ENCODE measurements around the gene CACNA2D1. TPM values are rescaled to one million over a fixed set of nuclear protein-coding genes. Genes with fewer than 3 reads are reported as not detected.

Gene CACNA2D1
- total RNA-seq, 1 donor from 2014 or later, result 116 TPM

GRCh38 chr7:82106201-82106600 lies 337.4 kb downstream of the CACNA2D1 start:
- H3K27me3 ChIP-seq (ENCODE audit: control insufficient read depth in 3 of 3, insufficient read depth in 3 of 3, low read length in 3 of 3), result no peaks in the 10 kb centered on the region
- H3K9me3 ChIP-seq (ENCODE audit: control insufficient read depth in 3 of 3, low read length in 3 of 3), result no peaks in the 10 kb centered on the region
- H3K9ac ChIP-seq (ENCODE audit: low read depth in 1 of 3, low read length in 3 of 3), result no peak overlapping the region
- H3K4me1 ChIP-seq (ENCODE audit: control insufficient read depth in 3 of 3, insufficient read depth in 3 of 3, low read length in 3 of 3), result peaks cover 0 to 2% (median 0%) of the 10 kb centered on the region in 3 donors
- H3K4me3 ChIP-seq (ENCODE audit: low read length in 3 of 3), result no peak overlapping the region
- no peak overlapping the region for H3K27ac ChIP-seq (ENCODE audit: low read depth, low read length)
- H3K36me3 ChIP-seq (ENCODE audit: control insufficient read depth in 3 of 3, insufficient read depth in 3 of 3, low read length in 3 of 3), result no peaks in the 10 kb centered on the region

- no peak overlapping the region for H3K4me3 ChIP-seq (ENCODE audit: low read length in 3 of 3)
- peaks cover 0 to 2% (median 0%) of the 10 kb centered on the region in 3 donors for H3K4me1 ChIP-seq (ENCODE audit: control insufficient read depth in 3 of 3, insufficient read depth in 3 of 3, low read length in 3 of 3)
- H3K36me3 ChIP-seq (ENCODE audit: control insufficient read depth in 3 of 3, insufficient read depth in 3 of 3, low read length in 3 of 3), result no peaks in the 10 kb centered on the region
- no peaks in the 10 kb centered on the region for H3K9me3 ChIP-seq (ENCODE audit: control insufficient read depth in 3 of 3, low read length in 3 of 3)
- no peak overlapping the region for H3K9ac ChIP-seq (ENCODE audit: low read depth in 1 of 3, low read length in 3 of 3)
- H3K27me3 ChIP-seq (ENCODE audit: control insufficient read depth in 3 of 3, insufficient read depth in 3 of 3, low read length in 3 of 3), result no peaks in the 10 kb centered on the region
- H3K27ac ChIP-seq (ENCODE audit: low read depth, low read length), result no peak overlapping the region
These were observed 338.1 kb downstream of the CACNA2D1 start for GRCh38 chr7:82105463-82105862.

- no peak overlapping the region for H3K27ac ChIP-seq (ENCODE audit: low read depth, low read length)
- no peaks in the 10 kb centered on the region for H3K27me3 ChIP-seq (ENCODE audit: control insufficient read depth in 3 of 3, insufficient read depth in 3 of 3, low read length in 3 of 3)
- H3K4me1 ChIP-seq (ENCODE audit: control insufficient read depth in 3 of 3, insufficient read depth in 3 of 3, low read length in 3 of 3), result no peaks in the 10 kb centered on the region
- no peaks in the 10 kb centered on the region for H3K36me3 ChIP-seq (ENCODE audit: control insufficient read depth in 3 of 3, insufficient read depth in 3 of 3, low read length in 3 of 3)
- H3K4me3 ChIP-seq (ENCODE audit: low read length in 3 of 3), result no peak overlapping the region
- no peak overlapping the region for H3K9ac ChIP-seq (ENCODE audit: low read depth in 1 of 3, low read length in 3 of 3)
- no peaks in the 10 kb centered on the region for H3K9me3 ChIP-seq (ENCODE audit: control insufficient read depth in 3 of 3, low read length in 3 of 3)
These were observed 345.2 kb downstream of the CACNA2D1 start for GRCh38 chr7:82098414-82098813.

- Histone ChIP-seq H3K9me3 (ENCODE audit: control insufficient read depth in 3 of 3, low read length in 3 of 3) (no peaks in the 10 kb centered on the region), H3K27ac (ENCODE audit: low read depth, low read length) (no peak overlapping the region), H3K27me3 (ENCODE audit: control insufficient read depth in 3 of 3, insufficient read depth in 3 of 3, low read length in 3 of 3) (no peaks in the 10 kb centered on the region), H3K4me3 (ENCODE audit: low read length in 3 of 3) (no peak overlapping the region), H3K4me1 (ENCODE audit: control insufficient read depth in 3 of 3, insufficient read depth in 3 of 3, low read length in 3 of 3) (no peaks in the 10 kb centered on the region), H3K9ac (ENCODE audit: low read depth in 1 of 3, low read length in 3 of 3) (no peak overlapping the region), H3K36me3 (ENCODE audit: control insufficient read depth in 3 of 3, insufficient read depth in 3 of 3, low read length in 3 of 3) (no peaks in the 10 kb centered on the region)
These were observed 352.4 kb downstream of the CACNA2D1 start for GRCh38 chr7:82091126-82091684.

GRCh38 chr7:82087099-82087498 lies 356.5 kb downstream of the CACNA2D1 start:
- no peaks in the 10 kb centered on the region for H3K9me3 ChIP-seq (ENCODE audit: control insufficient read depth in 3 of 3, low read length in 3 of 3)
- H3K27ac ChIP-seq (ENCODE audit: low read depth, low read length), result no peak overlapping the region
- H3K27me3 ChIP-seq (ENCODE audit: control insufficient read depth in 3 of 3, insufficient read depth in 3 of 3, low read length in 3 of 3), result no peaks in the 10 kb centered on the region
- no peak overlapping the region for H3K4me3 ChIP-seq (ENCODE audit: low read length in 3 of 3)
- H3K4me1 ChIP-seq (ENCODE audit: control insufficient read depth in 3 of 3, insufficient read depth in 3 of 3, low read length in 3 of 3), result no peaks in the 10 kb centered on the region
- no peak overlapping the region for H3K9ac ChIP-seq (ENCODE audit: low read depth in 1 of 3, low read length in 3 of 3)
- H3K36me3 ChIP-seq (ENCODE audit: control insufficient read depth in 3 of 3, insufficient read depth in 3 of 3, low read length in 3 of 3), result no peaks in the 10 kb centered on the region

- H3K27me3 ChIP-seq (ENCODE audit: control insufficient read depth in 3 of 3, insufficient read depth in 3 of 3, low read length in 3 of 3), result no peaks in the 10 kb centered on the region
- no peak overlapping the region for H3K4me3 ChIP-seq (ENCODE audit: low read length in 3 of 3)
- H3K27ac ChIP-seq (ENCODE audit: low read depth, low read length), result no peak overlapping the region
- H3K36me3 ChIP-seq (ENCODE audit: control insufficient read depth in 3 of 3, insufficient read depth in 3 of 3, low read length in 3 of 3), result peaks cover 0 to 2% (median 0%) of the 10 kb centered on the region in 3 donors
- no peaks in the 10 kb centered on the region for H3K4me1 ChIP-seq (ENCODE audit: control insufficient read depth in 3 of 3, insufficient read depth in 3 of 3, low read length in 3 of 3)
- H3K9ac ChIP-seq (ENCODE audit: low read depth in 1 of 3, low read length in 3 of 3), result no peak overlapping the region
- H3K9me3 ChIP-seq (ENCODE audit: control insufficient read depth in 3 of 3, low read length in 3 of 3), result no peaks in the 10 kb centered on the region
These were observed 358.5 kb downstream of the CACNA2D1 start for GRCh38 chr7:82085116-82085515.

GRCh38 chr7:82081644-82082224 lies 361.8 kb downstream of the CACNA2D1 start:
- H3K27ac ChIP-seq (ENCODE audit: low read depth, low read length), result no peak overlapping the region
- no peak overlapping the region for H3K4me3 ChIP-seq (ENCODE audit: low read length in 3 of 3)
- peaks cover 0 to 2% (median 0%) of the 10 kb centered on the region in 3 donors for H3K36me3 ChIP-seq (ENCODE audit: control insufficient read depth in 3 of 3, insufficient read depth in 3 of 3, low read length in 3 of 3)
- H3K9me3 ChIP-seq (ENCODE audit: control insufficient read depth in 3 of 3, low read length in 3 of 3), result no peaks in the 10 kb centered on the region
- H3K4me1 ChIP-seq (ENCODE audit: control insufficient read depth in 3 of 3, insufficient read depth in 3 of 3, low read length in 3 of 3), result no peaks in the 10 kb centered on the region
- H3K9ac ChIP-seq (ENCODE audit: low read depth in 1 of 3, low read length in 3 of 3), result no peak overlapping the region
- H3K27me3 ChIP-seq (ENCODE audit: control insufficient read depth in 3 of 3, insufficient read depth in 3 of 3, low read length in 3 of 3), result no peaks in the 10 kb centered on the region

- H3K9me3 ChIP-seq (ENCODE audit: control insufficient read depth in 3 of 3, low read length in 3 of 3), result no peaks in the 10 kb centered on the region
- no peak overlapping the region for H3K4me3 ChIP-seq (ENCODE audit: low read length in 3 of 3)
These were observed 363.2 kb downstream of the CACNA2D1 start for GRCh38 chr7:82080254-82080927.

GRCh38 chr7:82079527-82079926 lies 364.1 kb downstream of the CACNA2D1 start:
- Histone ChIP-seq H3K4me3 (ENCODE audit: low read length in 3 of 3) (no peak overlapping the region), H3K36me3 (ENCODE audit: control insufficient read depth in 3 of 3, insufficient read depth in 3 of 3, low read length in 3 of 3) (peaks cover 0 to 2% (median 0%) of the 10 kb centered on the region in 3 donors), H3K27ac (ENCODE audit: low read depth, low read length) (no peak overlapping the region), H3K27me3 (ENCODE audit: control insufficient read depth in 3 of 3, insufficient read depth in 3 of 3, low read length in 3 of 3) (no peaks in the 10 kb centered on the region), H3K4me1 (ENCODE audit: control insufficient read depth in 3 of 3, insufficient read depth in 3 of 3, low read length in 3 of 3) (no peaks in the 10 kb centered on the region), H3K9me3 (ENCODE audit: control insufficient read depth in 3 of 3, low read length in 3 of 3) (no peaks in the 10 kb centered on the region), H3K9ac (ENCODE audit: low read depth in 1 of 3, low read length in 3 of 3) (no peak overlapping the region)

More at GRCh38 chr7:82080254-82080927, 363.2 kb downstream of the CACNA2D1 start:
- Histone ChIP-seq H3K9ac (ENCODE audit: low read depth in 1 of 3, low read length in 3 of 3) (no peak overlapping the region), H3K36me3 (ENCODE audit: control insufficient read depth in 3 of 3, insufficient read depth in 3 of 3, low read length in 3 of 3) (peaks cover 0 to 2% (median 0%) of the 10 kb centered on the region in 3 donors), H3K4me1 (ENCODE audit: control insufficient read depth in 3 of 3, insufficient read depth in 3 of 3, low read length in 3 of 3) (no peaks in the 10 kb centered on the region), H3K27me3 (ENCODE audit: control insufficient read depth in 3 of 3, insufficient read depth in 3 of 3, low read length in 3 of 3) (no peaks in the 10 kb centered on the region), H3K27ac (ENCODE audit: low read depth, low read length) (no peak overlapping the region)

- Histone ChIP-seq H3K9me3 (ENCODE audit: control insufficient read depth in 3 of 3, low read length in 3 of 3) (no peaks in the 10 kb centered on the region), H3K4me3 (ENCODE audit: low read length in 3 of 3) (no peak overlapping the region), H3K27me3 (ENCODE audit: control insufficient read depth in 3 of 3, insufficient read depth in 3 of 3, low read length in 3 of 3) (no peaks in the 10 kb centered on the region), H3K9ac (ENCODE audit: low read depth in 1 of 3, low read length in 3 of 3) (no peak overlapping the region), H3K4me1 (ENCODE audit: control insufficient read depth in 3 of 3, insufficient read depth in 3 of 3, low read length in 3 of 3) (no peaks in the 10 kb centered on the region), H3K27ac (ENCODE audit: low read depth, low read length) (no peak overlapping the region), H3K36me3 (ENCODE audit: control insufficient read depth in 3 of 3, insufficient read depth in 3 of 3, low read length in 3 of 3) (peaks cover 0 to 2% (median 0%) of the 10 kb centered on the region in 3 donors)
These were observed 364.8 kb downstream of the CACNA2D1 start for GRCh38 chr7:82078807-82079206.
